HG03575 (cell line): ENCODE measurements around the gene SERPINA10.
"Not testable (repeated sequence)": the region's sequence is repeated elsewhere in the genome, so short reads cannot be mapped to it uniquely, and the experiment has no call there.

Source experiments
- ATAC-seq: cut with Tn5 transposase; IDR thresholded peaks from one replicate; pipeline ENCODE4 v1.9.1; 2021; ENCODE audit not compliant: unreplicated experiment, insufficient number of reproducible peaks, low FRiP score; ENCODE audit errors: extremely low read depth

SERPINA10 gene

DNA sequence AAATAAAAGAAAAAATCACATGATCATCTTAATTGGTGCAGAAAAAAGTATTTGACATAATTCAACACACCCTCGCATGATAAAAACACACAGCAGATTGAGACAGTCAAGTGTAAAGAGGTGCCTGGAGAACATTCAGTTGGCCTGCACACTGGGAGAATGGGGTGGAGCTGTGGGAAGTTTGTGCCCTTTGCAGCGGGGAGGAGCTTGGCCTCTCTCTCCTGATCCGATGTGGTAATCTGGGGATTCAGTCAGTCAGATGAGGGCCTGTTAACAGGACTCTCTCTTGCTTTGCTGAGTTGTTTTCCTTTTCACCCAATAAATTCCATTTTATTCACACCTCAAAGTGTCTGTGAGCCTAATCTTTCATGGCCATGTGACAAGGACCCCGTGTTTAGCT is 24.2 kb upstream of the SERPINA10 start:
- no peak for ATAC-seq

DNA sequence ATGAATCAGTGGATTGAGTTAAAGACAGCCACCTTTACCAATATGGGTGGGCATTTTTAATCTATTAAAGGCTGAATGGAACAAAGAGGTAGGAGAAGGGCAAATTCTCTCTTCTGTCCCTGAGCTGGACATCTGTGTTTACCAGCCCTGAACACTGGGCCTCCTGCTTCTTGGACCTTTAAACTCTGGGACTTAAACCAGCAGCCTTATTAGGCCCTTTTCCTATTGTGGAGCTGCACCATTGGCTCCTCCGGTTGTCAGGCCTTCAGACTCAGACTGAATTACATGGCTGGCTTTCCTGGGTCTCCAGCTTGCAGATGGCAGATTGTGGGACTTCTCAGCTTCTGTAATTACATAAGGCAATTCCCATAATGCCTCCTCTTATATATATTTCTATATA is 23.6 kb upstream of the SERPINA10 start:
- no peak for ATAC-seq

GRCh38 chr14:94314890-94315289 is 21.8 kb upstream of the SERPINA10 start:
- no peak for ATAC-seq

DNA sequence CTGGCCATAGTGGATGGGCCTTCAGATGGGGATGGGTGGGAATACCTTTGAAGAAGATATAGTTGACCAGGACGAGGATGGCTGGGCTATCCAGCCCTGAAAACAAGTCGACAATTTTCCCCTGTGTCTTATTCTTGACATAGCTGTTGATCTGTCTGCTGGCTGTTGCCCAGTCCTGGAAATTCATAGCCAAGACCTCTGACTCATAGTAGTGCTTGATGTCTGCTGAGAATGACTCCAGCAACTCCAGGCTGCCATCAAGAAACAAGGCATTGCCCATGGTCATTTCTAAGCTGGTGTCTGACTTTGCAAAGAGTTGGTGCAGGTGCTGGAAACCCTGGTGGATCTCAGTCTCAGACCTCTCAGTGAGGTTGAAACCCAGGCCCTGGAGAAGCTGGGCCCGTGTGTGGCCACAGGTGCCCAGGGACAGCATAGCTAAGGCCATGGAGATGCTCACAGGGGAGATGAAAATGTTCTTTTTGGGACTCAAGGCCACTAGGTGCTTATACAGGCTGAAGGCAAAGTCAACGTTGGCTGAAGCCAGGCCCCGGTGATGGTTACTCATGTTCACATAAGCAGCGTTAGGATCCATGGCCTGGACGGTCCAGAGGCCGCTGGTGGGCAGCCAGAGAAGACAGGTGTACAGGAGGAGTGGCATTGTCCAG is 21.1 kb upstream of the SERPINA10 start:
- ATAC-seq, result no peak

DNA sequence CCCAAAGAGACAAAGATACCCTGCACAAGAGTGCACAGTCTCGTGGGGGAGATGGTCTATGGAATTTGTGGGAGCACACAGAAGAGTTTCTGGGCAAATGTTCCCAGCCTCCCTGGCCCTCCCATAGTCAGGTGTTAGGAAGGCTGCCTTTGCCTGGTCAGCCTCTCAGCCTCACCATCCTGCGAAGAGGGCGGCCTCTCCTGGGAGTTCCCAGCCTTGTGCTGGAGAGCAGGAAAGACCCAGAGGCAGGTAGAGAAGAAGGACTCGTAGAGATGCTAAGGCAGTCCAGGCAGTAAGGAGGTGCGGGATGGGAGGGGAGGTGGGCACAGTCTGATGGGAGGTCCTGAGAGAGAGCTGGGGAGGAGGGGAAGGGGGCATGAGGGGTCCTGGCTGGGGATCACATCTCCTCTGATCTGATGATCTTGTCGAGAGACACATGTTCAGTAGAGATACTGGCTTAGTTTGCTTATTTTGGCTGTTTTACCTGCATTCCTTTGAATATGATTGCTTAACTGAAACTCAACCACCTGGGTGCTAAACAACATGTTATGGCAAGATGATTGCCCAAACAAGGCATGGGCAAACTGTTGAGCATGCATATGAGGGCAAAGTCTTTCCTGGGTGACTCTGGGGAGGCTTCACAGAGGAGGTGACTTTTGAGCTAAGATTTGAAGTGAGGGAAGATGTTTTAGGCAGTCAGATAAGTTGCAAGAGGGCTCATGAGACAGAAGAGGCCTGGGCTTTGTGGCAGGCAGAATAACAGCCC is 19.6 kb upstream of the SERPINA10 start:
- no peak for ATAC-seq

DNA sequence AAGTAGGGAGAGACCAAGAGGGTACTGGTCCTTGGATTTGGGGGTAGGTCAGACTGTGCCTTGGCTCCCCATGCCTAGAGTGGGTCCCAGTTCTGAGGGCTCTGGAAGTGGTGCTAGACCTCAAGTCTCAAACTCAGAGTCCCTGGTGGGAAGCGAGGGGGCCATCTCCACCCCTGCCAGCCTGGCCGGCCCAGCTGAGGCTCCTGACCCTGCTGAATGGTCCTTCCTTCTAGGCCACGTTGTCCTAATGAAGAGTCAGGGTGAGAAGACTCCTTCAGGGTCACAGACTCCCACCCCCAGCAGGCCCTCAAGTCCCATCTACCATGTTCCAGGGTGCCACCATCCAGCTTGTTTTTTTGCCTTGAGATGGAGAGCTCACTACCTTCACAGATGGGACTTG is 17.2 kb upstream of the SERPINA10 start:
- no peak for ATAC-seq

GRCh38 chr14:94309721-94310120 is 16.7 kb upstream of the SERPINA10 start:
- no peak for ATAC-seq

- no peak for ATAC-seq
These were observed 14.4 kb upstream of the SERPINA10 start for GRCh38 chr14:94307410-94307992.

DNA sequence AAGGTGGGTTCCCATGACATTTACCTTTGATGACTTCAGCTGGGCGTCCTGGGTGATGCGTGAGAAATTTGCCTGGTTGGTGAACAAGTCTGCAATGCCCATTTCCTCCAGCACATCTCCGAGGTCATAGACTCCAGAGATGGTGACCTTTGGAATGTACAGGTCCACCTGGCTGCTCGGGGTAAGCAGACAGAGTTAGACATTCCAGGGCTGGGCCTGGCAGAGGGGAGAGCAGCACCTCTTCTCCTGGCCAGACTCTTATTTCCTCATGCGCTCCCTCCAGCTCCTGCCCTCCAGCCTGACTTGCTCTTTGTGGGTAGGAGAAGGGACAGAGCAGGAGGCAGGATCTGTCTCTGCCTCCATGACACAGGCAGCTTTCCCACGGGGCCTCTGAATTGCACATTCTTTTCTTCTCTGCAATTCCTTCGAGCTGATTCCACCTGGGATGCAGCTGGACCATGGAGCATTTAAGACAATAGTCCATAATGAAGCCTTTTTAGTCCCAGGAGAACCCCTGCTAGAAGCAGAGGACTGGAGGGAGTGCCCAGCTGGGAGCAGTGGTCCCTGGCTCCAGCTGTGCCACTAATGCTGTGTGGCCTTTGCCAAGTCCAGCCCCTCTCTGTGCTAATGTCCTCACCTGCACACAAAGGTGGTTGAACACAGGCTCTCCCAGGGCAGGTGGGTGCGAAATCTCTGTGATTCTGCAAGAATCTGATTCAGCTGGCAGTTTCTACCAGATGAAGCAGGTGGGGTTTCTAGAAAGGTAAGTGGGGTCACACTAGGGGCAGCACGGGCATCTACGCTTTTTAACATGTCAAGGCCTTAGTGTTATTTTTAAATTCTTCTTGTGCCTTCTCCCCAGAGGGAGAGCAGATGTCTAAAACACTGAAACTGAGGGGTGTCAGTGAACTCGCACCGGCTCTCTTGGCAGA is 13.2 kb upstream of the SERPINA10 start:
- ATAC-seq, result no peak

GRCh38 chr14:94305620-94306019 is 12.6 kb upstream of the SERPINA10 start:
- no peak for ATAC-seq

GRCh38 chr14:94304243-94304642 is 11.2 kb upstream of the SERPINA10 start:
- ATAC-seq, result no peak

DNA sequence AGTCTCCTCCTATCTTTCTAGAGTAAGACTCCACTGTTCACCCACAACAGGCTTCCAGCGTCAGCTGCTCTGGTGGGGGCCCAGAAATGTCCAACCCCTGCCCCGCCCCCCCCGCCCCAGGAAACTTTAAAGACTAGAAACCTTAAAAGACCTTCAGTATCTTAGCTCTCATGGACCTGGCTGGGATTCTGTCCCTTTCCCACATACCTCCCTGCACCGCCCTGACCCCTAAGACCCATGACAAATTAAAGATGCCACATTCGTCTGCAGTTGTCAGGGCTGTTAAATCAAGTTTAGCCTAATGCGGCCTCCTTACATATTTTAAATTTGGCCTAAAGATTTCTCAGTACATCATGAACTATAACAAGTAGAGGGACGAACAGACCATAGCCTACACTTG is 10.0 kb upstream of the SERPINA10 start:
- no peak for ATAC-seq

DNA sequence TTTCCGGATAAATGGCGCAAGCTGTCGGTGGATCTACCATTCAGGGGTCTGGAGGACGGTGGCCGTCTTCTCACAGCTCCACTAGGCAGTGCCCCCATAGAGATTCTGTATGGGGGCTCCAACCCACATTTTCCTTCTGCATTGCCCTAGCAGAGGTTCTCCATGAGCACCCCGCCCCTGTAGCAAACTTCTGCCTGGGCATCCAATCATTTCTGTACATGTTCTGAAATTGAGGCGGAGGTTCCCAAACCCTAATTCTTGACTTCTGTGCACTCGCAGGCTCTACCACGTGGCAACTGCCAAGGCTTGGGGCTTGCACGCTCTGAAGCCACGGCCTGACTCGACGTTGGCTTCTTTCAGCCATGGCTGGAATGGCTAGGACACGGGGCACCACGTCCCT is 5.1 kb upstream of the SERPINA10 start:
- no peak for ATAC-seq

- ATAC-seq, result not testable (repeated sequence)
These were observed 3.1 kb upstream of the SERPINA10 start for GRCh38 chr14:94296181-94296545.

- ATAC-seq, result no peak
These were observed 2.5 kb upstream of the SERPINA10 start for GRCh38 chr14:94295360-94296180.

DNA sequence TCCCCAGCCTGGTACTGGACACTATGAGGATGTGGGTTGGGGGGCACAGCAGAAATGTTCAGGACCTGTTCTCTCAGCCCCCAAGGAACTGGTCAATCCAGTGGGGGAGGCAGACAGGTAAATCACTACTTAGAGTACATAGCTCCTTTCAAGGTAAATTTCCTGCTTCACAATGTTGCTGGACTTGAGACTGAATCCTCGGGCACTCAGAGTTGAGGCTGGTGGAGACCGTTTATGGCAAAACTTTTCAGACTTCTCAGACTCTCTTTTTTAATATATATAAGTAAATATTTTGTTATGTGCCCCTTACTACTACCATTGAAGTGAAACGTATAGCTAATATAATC is 483 bp upstream of the SERPINA10 start:
- ATAC-seq, result no peak

DNA sequence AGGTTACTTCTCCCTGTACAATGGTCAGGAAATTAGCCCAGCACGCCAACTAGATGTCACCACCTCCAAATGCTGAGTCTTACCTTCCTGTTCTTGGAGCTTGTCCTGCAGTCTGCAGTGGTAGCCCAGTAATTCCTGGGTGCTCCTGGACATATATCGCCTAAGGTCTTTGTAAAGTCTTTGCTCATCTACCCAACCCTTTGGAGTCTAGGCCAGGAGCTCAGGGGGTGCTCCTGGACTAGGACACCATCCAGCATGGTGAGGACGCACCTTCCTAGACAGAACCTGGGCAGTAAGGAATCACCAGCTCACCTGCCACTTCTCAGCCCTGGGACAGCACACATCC is 569 bp downstream of the SERPINA10 start:
- no peak for ATAC-seq

GRCh38 chr14:94291906-94292525 is 1.1 kb downstream of the SERPINA10 start:
- no peak for ATAC-seq
